Uterus (tissue), 4 donors: ENCODE results near the gene EMILIN3. TPM values are rescaled to one million over a fixed set of nuclear protein-coding genes. Genes with fewer than 3 reads are reported as not detected.

ENCODE experiments used
- DNase-seq, 2 donors: peaks; one replicate each; pipeline ENCODE4 v3.0.0-alpha.2; 2019 to 2020
- H3K27ac ChIP-seq, 2 donors: fragments of 200-600 bp; sonication (generic); 1 replicate in 1 of 2; 2 replicates in 1 of 2; pipeline ENCODE4 v1.5.1; 2016 to 2018
- H3K27me3 ChIP-seq, 2 donors: fragments of 200-600 bp; sonication (generic); one replicate each; pipeline ENCODE4 v1.5.1; 2018 to 2019; ENCODE audit warnings: control low read depth in 1 of 2
- H3K36me3 ChIP-seq, 2 donors: fragments of 200-600 bp; sonication (generic); one replicate each; pipeline ENCODE4 v1.5.1; 2019; ENCODE audit warnings: control low read depth in 1 of 2
- H3K4me1 ChIP-seq, 2 donors: fragments of 200-600 bp; sonication (generic); one replicate each; pipeline ENCODE4 v1.5.1; 2018 to 2019; ENCODE audit warnings: control low read depth in 1 of 2
- H3K4me3 ChIP-seq, 2 donors: fragments of 200-600 bp; sonication (generic); 1 replicate in 1 of 2; 2 replicates in 1 of 2; pipeline ENCODE4 v1.5.1; 2018 to 2019; ENCODE audit warnings: mild to moderate bottlenecking in 1 of 2
- H3K9me3 ChIP-seq, 2 donors: fragments of 200-600 bp; sonication (generic); one replicate each; pipeline ENCODE4 v1.5.1; 2019; ENCODE audit warnings: control low read depth in 1 of 2
- CTCF ChIP-seq, 4 experiments: fragments of 200-600 bp in 2 of 4; fragments of 450-650 bp in 2 of 4; sonication (generic) in 2 of 4; IDR thresholded peaks; one replicate each; pipeline ENCODE4 v1.5.1; 2016 to 2019; ENCODE audit warnings: antibody characterized with exemption in 4 of 4, mild to moderate bottlenecking in 2 of 4, moderate library complexity in 1 of 4
- POLR2A ChIP-seq, 2 donors: fragments of 450-650 bp; IDR thresholded peaks; one replicate each; pipeline ENCODE4 v1.6.1; 2016; ENCODE audit warnings: antibody characterized with exemption in 2 of 2, mild to moderate bottlenecking in 1 of 2, moderate library complexity in 1 of 2
- intact Hi-C: fragments of 100-400 bp; cut with DNase I; formaldehyde crosslinking; loops from one replicate; pipeline ENCODE4 v1.15.1; 2023; ENCODE audit warnings: low total_unique reads
- total RNA-seq, 4 donors: library from RNA; depleted of rRNA in 3 of 4; stranded (reverse); fragments of >200 nt in 3 of 4; gene quantifications; one replicate each; pipeline versions ENCODE4 v1.1.0 to v1.2.4, GENCODE V29; 2014 to 2023
- donor health status: DM: yes; HTN: yes; CAD: no.

EMILIN3 gene
- total RNA-seq, 4 donors from 2014 or later: 0.29 to 53.0 (median 2.4) TPM

- peaks cover 0 to 5% of the 10 kb centered on the region in 2 donors for H3K4me1 ChIP-seq
- H3K27ac ChIP-seq: no peak overlapping the region
- H3K27me3 ChIP-seq: no peaks in the 10 kb centered on the region
- H3K4me3 ChIP-seq: no peak overlapping the region
- intact Hi-C loops: no loop called here
- no peaks in the 10 kb centered on the region for H3K36me3 ChIP-seq
- DNase-seq: no peak
- H3K9me3 ChIP-seq: no peaks in the 10 kb centered on the region
- TF ChIP-seq POLR2A (IDR thresholded peaks at IDR 0.05): no peak
These were observed 3.1 kb upstream of the EMILIN3 start for GRCh38 chr20:41369673-41370072.

DNA sequence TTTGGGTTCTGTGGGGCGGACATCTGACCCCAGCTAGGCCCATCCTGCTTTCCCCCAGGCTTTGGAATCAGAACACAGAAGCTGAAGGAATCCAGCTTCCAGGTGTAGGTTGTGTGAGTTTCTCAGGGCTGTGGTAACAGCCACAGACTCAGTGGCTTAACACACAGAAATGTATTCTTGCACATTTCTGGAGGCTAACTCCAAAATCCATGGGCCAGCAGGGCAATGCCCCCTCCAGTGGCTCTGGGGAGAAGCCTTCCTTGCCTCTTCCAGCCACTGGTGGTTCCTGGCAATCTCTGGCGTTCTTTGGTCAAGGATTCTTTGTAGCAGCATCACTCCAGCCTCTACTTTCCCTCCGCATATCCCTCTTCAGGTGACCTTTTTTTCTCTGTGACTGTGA, 1.3 kb upstream of the EMILIN3 start:
- TF ChIP-seq POLR2A (IDR thresholded peaks at IDR 0.05): no peak
- TF ChIP-seq CTCF (IDR thresholded peaks at IDR 0.05): no peak
- H3K4me3 ChIP-seq: no peak overlapping the region

DNA sequence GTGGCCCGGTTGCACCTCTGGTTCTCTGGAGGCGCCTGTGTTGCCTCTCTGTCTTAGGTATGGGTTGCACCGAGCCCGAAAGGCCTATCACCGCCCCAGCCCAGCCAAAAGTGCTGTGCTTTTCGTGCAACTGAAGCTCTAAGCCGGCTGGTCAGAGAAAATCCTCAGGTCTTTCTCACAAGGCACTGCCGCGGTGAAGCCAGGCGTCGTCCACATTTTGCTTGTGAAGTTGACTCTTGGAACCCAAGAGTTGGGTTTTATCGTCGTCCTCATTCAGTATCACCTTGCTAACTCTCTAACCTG, 726 bp upstream of the EMILIN3 start:
- Histone ChIP-seq H3K9me3 (no peaks in the 10 kb centered on the region), H3K4me3 (no peak overlapping the region), H3K27ac (no peak overlapping the region), H3K4me1 (peaks cover 0 to 5% of the 10 kb centered on the region in 2 donors), H3K36me3 (no peaks in the 10 kb centered on the region), H3K27me3 (no peaks in the 10 kb centered on the region)
- DNase-seq: no peak
- intact Hi-C loops: no loop called here
- TF ChIP-seq CTCF (IDR thresholded peaks at IDR 0.05) (no peak), POLR2A (IDR thresholded peaks at IDR 0.05) (no peak)

More for the DNA sequence above, 1.3 kb upstream of the EMILIN3 start:
- H3K9me3 ChIP-seq: no peaks in the 10 kb centered on the region
- H3K27me3 ChIP-seq: no peaks in the 10 kb centered on the region
- DNase-seq: no peak
- intact Hi-C loops: no loop called here
- H3K27ac ChIP-seq: no peak overlapping the region
- peaks cover 0 to 5% of the 10 kb centered on the region in 2 donors for H3K4me1 ChIP-seq
- H3K36me3 ChIP-seq: no peaks in the 10 kb centered on the region

GRCh38 chr20:41365777-41366545, 657 bp downstream of the EMILIN3 start:
- Histone ChIP-seq H3K36me3 (no peaks in the 10 kb centered on the region), H3K27ac (no peak overlapping the region), H3K27me3 (no peaks in the 10 kb centered on the region), H3K4me1 (peaks cover 0 to 5% of the 10 kb centered on the region in 2 donors), H3K9me3 (no peaks in the 10 kb centered on the region), H3K4me3 (peak overlapping the region in 1 of 2 donors; percentile 38)
- intact Hi-C loops: no loop called here
- DNase-seq: no peak
- TF ChIP-seq CTCF (IDR thresholded peaks at IDR 0.05): no peak
- no peak for TF ChIP-seq POLR2A (IDR thresholded peaks at IDR 0.05)

DNA sequence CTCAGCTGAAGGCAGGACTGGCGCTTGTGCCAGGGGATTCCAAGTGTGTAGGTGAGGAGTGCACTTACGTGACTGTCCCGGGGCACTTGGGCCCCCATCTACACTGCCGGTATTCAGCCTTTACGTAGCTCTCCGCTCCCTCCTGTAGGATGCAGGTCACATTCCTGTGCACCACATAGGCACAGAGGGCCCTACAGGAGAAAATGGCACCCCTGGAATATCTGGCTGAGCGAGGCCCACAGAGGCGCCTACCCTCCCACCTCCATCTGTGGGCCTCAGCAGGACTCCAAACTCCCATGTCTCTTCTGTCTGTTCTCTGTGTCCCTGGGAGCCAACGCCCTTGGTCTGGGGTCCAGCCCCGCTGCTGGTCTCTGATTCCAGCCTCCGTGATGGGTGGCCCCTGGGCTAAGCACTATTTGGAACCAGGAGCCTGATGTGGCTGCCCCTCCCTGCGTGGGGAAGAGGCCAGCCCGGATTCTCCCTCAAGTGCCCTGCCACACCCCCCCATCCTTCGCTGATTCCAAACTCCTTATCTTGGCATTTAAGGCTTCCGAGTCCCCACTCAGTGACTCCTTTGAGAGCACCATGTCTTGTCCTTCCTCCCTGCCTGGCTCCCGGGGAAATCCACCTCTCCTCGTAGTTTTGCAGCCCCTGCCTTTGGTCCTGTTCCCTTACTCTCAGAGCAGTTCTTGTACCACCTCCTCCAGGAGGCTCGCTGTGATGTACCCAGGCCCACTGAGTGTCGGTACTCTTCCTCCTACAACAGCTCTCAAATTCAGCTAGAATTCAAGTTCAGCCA, 1.5 kb downstream of the EMILIN3 start:
- no peak for TF ChIP-seq CTCF (IDR thresholded peaks at IDR 0.05)
- no peak for TF ChIP-seq POLR2A (IDR thresholded peaks at IDR 0.05)
- H3K27ac ChIP-seq: no peak overlapping the region
- intact Hi-C loops: no loop called here
- H3K4me1 ChIP-seq: peaks cover 0 to 5% of the 10 kb centered on the region in 2 donors
- H3K27me3 ChIP-seq: no peaks in the 10 kb centered on the region
- no peak for DNase-seq
- H3K9me3 ChIP-seq: no peaks in the 10 kb centered on the region
- no peak overlapping the region for H3K4me3 ChIP-seq
- no peaks in the 10 kb centered on the region for H3K36me3 ChIP-seq
